SHP77 (cell line): ENCODE data around the gene GPER1.

Experiments used
- DNase-seq, 2 experiments: peaks; one replicate each; lab custom pipeline; 2025; lab: John Stamatoyannopoulos, UW

The GPER1 gene

GRCh38 chr7:1054438-1054837 is 33.5 kb upstream of the GPER1 start:
- no peak for DNase-seq

GRCh38 chr7:1054861-1055450 is 33.0 kb upstream of the GPER1 start:
- DNase-seq, result no peak

GRCh38 chr7:1055491-1055955 is 32.4 kb upstream of the GPER1 start:
- no peak for DNase-seq

GRCh38 chr7:1055956-1056784 is 31.7 kb upstream of the GPER1 start:
- peak; percentile 22 to 42 for DNase-seq

- no peak for DNase-seq
These were observed 31.0 kb upstream of the GPER1 start for GRCh38 chr7:1056785-1057410.

- DNase-seq, result no peak
These were observed 30.3 kb upstream of the GPER1 start for GRCh38 chr7:1057416-1058291.

- DNase-seq, result no peak
These were observed 29.6 kb upstream of the GPER1 start for GRCh38 chr7:1058311-1058710.

- no peak for DNase-seq
These were observed 29.1 kb upstream of the GPER1 start for GRCh38 chr7:1058821-1059199.

- DNase-seq, result peak in 1 of 2 experiments; percentile 34
These were observed 28.5 kb upstream of the GPER1 start for GRCh38 chr7:1059200-1060091.

GRCh38 chr7:1060315-1061072 is 27.4 kb upstream of the GPER1 start:
- DNase-seq, result no peak

- no peak for DNase-seq
These were observed 26.7 kb upstream of the GPER1 start for GRCh38 chr7:1061180-1061579.

- no peak for DNase-seq
These were observed 25.3 kb upstream of the GPER1 start for GRCh38 chr7:1062296-1063294.

GRCh38 chr7:1063361-1063760 is 24.6 kb upstream of the GPER1 start:
- DNase-seq, result no peak

- DNase-seq, result no peak
These were observed 23.3 kb upstream of the GPER1 start for GRCh38 chr7:1064581-1064980.

GRCh38 chr7:1065263-1065584 is 22.7 kb upstream of the GPER1 start:
- DNase-seq, result no peak

GRCh38 chr7:1065585-1066241 is 22.2 kb upstream of the GPER1 start:
- DNase-seq, result peak; percentile 79 to 80

GRCh38 chr7:1066242-1066588 is 21.7 kb upstream of the GPER1 start:
- no peak for DNase-seq

- DNase-seq, result no peak
These were observed 19.9 kb upstream of the GPER1 start for GRCh38 chr7:1068013-1068412.

- no peak for DNase-seq
These were observed 19.3 kb upstream of the GPER1 start for GRCh38 chr7:1068619-1069018.
